ENCODE results near the gene TGM5. TPM values are rescaled to one million over a fixed set of nuclear protein-coding genes. Genes with fewer than 3 reads are reported as not detected.
A peak's percentile ranks its signal among the peaks of the same experiment; 100 is the strongest.

Gene TGM5
- total RNA-seq, 4 donors from 2014 or later: 61.6 to 146 (median 69.3) TPM

DNA sequence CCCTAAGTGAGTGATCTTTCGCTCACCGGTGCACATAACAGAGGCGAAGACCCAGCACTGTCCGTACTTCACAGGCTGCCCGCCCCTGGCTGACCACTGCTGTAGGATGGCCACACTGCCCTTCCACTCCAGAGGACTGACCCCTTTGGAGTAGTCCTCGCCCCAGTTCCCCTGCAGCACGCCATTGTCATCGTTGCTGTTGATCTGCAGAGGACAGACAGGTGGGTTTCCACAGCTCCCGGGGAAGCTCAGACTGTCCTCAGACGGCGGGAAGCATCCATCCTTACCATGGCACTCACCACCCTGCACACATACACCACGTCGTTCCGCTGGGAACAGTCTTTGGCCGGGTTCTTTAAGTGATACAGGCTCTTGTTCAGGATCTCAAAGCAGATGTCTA lies 20.5 kb upstream of the TGM5 start:
- no peaks in the 10 kb centered on the region for H3K27me3 ChIP-seq
- 76% methylated on average over 15 of the region's 15 CpGs for WGBS
- TF ChIP-seq, protein P1, sequence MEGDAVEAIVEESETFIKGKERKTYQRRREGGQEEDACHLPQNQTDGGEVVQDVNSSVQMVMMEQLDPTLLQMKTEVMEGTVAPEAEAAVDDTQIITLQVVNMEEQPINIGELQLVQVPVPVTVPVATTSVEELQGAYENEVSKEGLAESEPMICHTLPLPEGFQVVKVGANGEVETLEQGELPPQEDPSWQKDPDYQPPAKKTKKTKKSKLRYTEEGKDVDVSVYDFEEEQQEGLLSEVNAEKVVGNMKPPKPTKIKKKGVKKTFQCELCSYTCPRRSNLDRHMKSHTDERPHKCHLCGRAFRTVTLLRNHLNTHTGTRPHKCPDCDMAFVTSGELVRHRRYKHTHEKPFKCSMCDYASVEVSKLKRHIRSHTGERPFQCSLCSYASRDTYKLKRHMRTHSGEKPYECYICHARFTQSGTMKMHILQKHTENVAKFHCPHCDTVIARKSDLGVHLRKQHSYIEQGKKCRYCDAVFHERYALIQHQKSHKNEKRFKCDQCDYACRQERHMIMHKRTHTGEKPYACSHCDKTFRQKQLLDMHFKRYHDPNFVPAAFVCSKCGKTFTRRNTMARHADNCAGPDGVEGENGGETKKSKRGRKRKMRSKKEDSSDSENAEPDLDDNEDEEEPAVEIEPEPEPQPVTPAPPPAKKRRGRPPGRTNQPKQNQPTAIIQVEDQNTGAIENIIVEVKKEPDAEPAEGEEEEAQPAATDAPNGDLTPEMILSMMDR (IDR thresholded peaks at IDR 0.05): no peak
- no peak for TF ChIP-seq EP300 (IDR thresholded peaks at IDR 0.05)
- no peak for TF ChIP-seq POLR2AphosphoS5 (IDR thresholded peaks at IDR 0.05)
- no peak for TF ChIP-seq POLR2A (IDR thresholded peaks at IDR 0.05)
- H3K36me3 ChIP-seq: no peaks in the 10 kb centered on the region
- H3K9me3 ChIP-seq: no peaks in the 10 kb centered on the region
- H3K4me1 ChIP-seq: peaks cover 4% of the 10 kb centered on the region
- no peak overlapping the region for H3K27ac ChIP-seq
- no peak overlapping the region for H3K4me3 ChIP-seq
- no peak for DNase-seq (ENCODE audit: low spot score in 2 of 2)

DNA sequence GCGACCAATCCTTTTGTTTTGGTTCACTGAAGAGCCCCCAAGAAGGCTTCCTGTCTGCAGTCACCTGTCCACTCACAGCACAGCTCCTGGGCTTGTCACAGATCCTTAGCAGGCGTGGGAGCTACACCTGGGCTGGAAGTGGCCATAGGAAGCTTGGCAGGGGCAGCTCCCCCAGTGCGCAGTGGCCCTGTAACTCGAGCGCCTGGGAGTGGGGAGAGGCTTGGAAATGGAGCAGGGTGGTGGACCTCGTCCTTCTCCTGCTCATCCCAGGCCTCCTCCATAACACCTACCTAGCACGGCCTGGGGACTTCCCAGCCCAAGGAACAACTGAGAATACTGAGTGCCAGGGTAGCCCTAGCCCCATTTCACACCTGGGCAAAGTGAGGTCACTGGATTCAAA lies 19.3 kb upstream of the TGM5 start:
- no peak overlapping the region for H3K27ac ChIP-seq
- H3K9me3 ChIP-seq: no peaks in the 10 kb centered on the region
- DNase-seq (ENCODE audit: low spot score in 2 of 2): no peak
- no peaks in the 10 kb centered on the region for H3K27me3 ChIP-seq
- H3K36me3 ChIP-seq: no peaks in the 10 kb centered on the region
- TF ChIP-seq, protein P1 (IDR thresholded peaks at IDR 0.05): no peak
- TF ChIP-seq POLR2AphosphoS5 (IDR thresholded peaks at IDR 0.05) (no peak), EP300 (IDR thresholded peaks at IDR 0.05) (no peak), POLR2A (IDR thresholded peaks at IDR 0.05) (no peak)
- WGBS: 80% methylated on average over 1 of the region's 7 CpGs
- H3K4me3 ChIP-seq: no peak overlapping the region
- peaks cover 4% of the 10 kb centered on the region for H3K4me1 ChIP-seq

DNA sequence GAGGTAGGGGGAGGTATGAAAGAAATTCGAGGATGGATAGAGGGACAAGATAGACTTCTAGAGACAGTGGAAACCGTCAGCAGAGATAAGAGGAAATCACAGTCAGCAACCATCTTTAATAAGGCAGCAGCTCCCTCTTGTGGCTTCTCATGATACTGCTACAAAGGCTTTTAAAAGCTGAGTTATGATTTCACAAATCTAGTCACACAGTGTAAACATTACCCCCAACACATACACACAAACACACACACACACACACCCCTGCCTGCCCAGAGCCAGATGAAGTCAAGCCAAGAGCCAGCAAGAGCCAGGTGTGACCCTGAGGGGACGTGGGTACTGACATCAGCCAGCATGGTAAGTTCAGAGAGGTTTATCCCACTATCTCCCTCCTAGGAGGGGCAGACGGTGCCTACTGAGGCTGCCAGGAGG lies 18.9 kb upstream of the TGM5 start:
- TF ChIP-seq POLR2AphosphoS5 (IDR thresholded peaks at IDR 0.05) (no peak), POLR2A (IDR thresholded peaks at IDR 0.05) (no peak), EP300 (IDR thresholded peaks at IDR 0.05) (no peak)
- TF ChIP-seq, protein P1 (IDR thresholded peaks at IDR 0.05): peak; percentile 68 to 82
- no peak overlapping the region for H3K4me3 ChIP-seq
- no peaks in the 10 kb centered on the region for H3K27me3 ChIP-seq
- 7% methylated on average over 4 of the region's 4 CpGs for WGBS
- H3K9me3 ChIP-seq: no peaks in the 10 kb centered on the region
- H3K27ac ChIP-seq: no peak overlapping the region
- H3K4me1 ChIP-seq: peaks cover 4% of the 10 kb centered on the region
- H3K36me3 ChIP-seq: no peaks in the 10 kb centered on the region
- DNase-seq (ENCODE audit: low spot score in 2 of 2): no peak

DNA sequence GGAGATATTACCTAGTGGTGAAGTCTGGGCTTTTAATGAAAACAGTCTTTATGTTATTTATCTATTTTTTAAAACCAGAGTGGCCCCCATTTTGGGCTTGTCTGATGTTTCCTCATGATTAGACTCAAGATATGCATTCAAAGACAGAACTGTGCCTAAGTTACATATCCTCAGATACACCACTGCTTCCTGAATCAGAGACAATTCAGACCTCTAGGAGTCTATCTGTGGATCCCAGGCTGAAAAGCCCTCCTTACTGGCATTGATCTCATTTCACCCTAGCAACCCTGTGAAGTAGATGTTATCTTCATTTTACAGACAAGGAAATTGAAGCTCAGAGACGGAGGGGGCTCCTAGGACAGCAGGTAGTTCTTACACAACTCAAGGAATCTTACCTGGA lies 16.8 kb upstream of the TGM5 start:
- H3K4me3 ChIP-seq: no peak overlapping the region
- H3K4me1 ChIP-seq: peaks cover 4% of the 10 kb centered on the region
- no peaks in the 10 kb centered on the region for H3K9me3 ChIP-seq
- DNase-seq (ENCODE audit: low spot score in 2 of 2): no peak
- WGBS: 50% methylated on average over 1 of the region's 1 CpG
- H3K36me3 ChIP-seq: no peaks in the 10 kb centered on the region
- H3K27me3 ChIP-seq: no peaks in the 10 kb centered on the region
- no peak overlapping the region for H3K27ac ChIP-seq
- no peak for TF ChIP-seq POLR2A (IDR thresholded peaks at IDR 0.05)
- TF ChIP-seq POLR2AphosphoS5 (IDR thresholded peaks at IDR 0.05): no peak
- no peak for TF ChIP-seq EP300 (IDR thresholded peaks at IDR 0.05)
- TF ChIP-seq, protein P1 (IDR thresholded peaks at IDR 0.05): no peak

DNA sequence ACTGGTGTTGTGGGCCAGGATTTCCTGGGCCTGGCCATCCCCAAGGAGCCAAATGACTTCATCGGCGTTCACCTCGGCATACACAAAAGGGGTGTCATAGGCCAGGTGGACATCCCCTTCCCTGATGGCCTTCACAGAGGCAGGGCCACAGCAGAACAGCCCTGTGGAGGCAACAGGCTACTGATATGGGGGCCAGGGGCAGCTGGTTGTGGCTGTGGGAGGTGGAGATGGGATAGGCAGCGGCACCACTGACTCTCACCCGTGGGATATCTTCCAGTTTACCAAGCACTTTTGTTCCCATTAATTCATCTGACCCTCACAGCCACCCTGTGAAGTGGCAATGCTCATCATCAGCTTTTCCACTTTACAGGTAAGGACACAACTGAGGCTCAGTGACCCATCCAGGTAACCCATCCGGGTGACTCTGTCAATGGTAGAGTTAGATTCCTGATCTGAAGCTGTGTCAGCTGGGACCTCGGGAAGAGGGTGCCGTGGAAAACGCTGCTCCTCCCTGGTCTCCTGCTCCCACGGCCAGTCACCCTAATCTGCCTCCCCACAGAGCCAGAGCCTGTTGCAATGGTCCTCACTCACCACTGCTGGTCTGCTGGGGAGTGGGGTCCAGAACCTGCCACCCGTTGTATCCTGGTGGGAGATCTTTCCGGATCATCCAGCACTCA lies 15.3 kb upstream of the TGM5 start:
- DNase-seq (ENCODE audit: low spot score in 2 of 2): no peak
- 91% methylated on average over 10 of the region's 12 CpGs for WGBS
- Histone ChIP-seq H3K36me3 (no peaks in the 10 kb centered on the region), H3K27ac (no peak overlapping the region), H3K27me3 (peaks cover 3% of the 10 kb centered on the region), H3K4me1 (peaks cover 4% of the 10 kb centered on the region), H3K4me3 (no peak overlapping the region), H3K9me3 (no peaks in the 10 kb centered on the region)
- no peak for TF ChIP-seq EP300 (IDR thresholded peaks at IDR 0.05)
- TF ChIP-seq, protein P1 (IDR thresholded peaks at IDR 0.05): no peak
- no peak for TF ChIP-seq POLR2A (IDR thresholded peaks at IDR 0.05)
- no peak for TF ChIP-seq POLR2AphosphoS5 (IDR thresholded peaks at IDR 0.05)

All from suprapubic skin (tissue), 4 donors.